ENCODE results near the gene CNN2. TPM values are rescaled to one million over a fixed set of nuclear protein-coding genes. Genes with fewer than 3 reads are reported as not detected.

The CNN2 gene
- total and polyA plus RNA-seq, 9 donors: 60.6 to 438 (median 192) TPM

- Histone ChIP-seq H3K4me1 (ENCODE audit: insufficient read depth) (peaks cover 1% of the 10 kb centered on the region), H3K27ac (no peak overlapping the region), H3K36me3 (no peaks in the 10 kb centered on the region), H3K4me3 (no peak overlapping the region), H3K27me3 (no peaks in the 10 kb centered on the region), H3K9me3 (no peaks in the 10 kb centered on the region)
- 21 to 25% (median 21%) methylated on average over 28 to 32 of the region's 32 CpGs for WGBS, 3 donors
- intact Hi-C loops (cut with DNase I): loop anchor here (2.0 to 10.0 kb wide), 4 partner anchors 58 to 206 kb away; partner anchors contain the start of genes CFD (in 2 of the 4) and ELANE (in 2 of the 4)
- no peak for DNase-seq
- TF ChIP-seq EP300 (IDR thresholded peaks at IDR 0.05) (no peak), POLR2A (IDR thresholded peaks at IDR 0.05) (no peak), CTCF (IDR thresholded peaks at IDR 0.05) (no peak)
Measured at GRCh38 chr19:980133-980998, 46.0 kb upstream of the CNN2 start.

GRCh38 chr19:982567-983170 is 43.7 kb upstream of the CNN2 start:
- Histone ChIP-seq H3K36me3 (no peaks in the 10 kb centered on the region), H3K4me1 (ENCODE audit: insufficient read depth) (peaks cover 1% of the 10 kb centered on the region), H3K27ac (peak overlapping the region in 1 of 2 donors; percentile 14), H3K9me3 (no peaks in the 10 kb centered on the region), H3K4me3 (peak overlapping the region; percentile 30), H3K27me3 (no peaks in the 10 kb centered on the region)
- WGBS, 3 donors: 0 to 1% (median 1%) methylated on average over 43 to 46 of the region's 46 CpGs
- DNase-seq: peak; percentile 61 to 86 (median 77)
- intact Hi-C loops (cut with DNase I): loop anchor here (1.0 to 10.0 kb wide), 5 partner anchors 60 to 208 kb away; partner anchors contain the start of genes CFD (in 2 of the 4) and ELANE (in 2 of the 4)
- TF ChIP-seq POLR2A (IDR thresholded peaks at IDR 0.05) (peak; percentile 19), CTCF (IDR thresholded peaks at IDR 0.05) (peak; percentile 74 to 100 (median 100)), EP300 (IDR thresholded peaks at IDR 0.05) (no peak)

DNA sequence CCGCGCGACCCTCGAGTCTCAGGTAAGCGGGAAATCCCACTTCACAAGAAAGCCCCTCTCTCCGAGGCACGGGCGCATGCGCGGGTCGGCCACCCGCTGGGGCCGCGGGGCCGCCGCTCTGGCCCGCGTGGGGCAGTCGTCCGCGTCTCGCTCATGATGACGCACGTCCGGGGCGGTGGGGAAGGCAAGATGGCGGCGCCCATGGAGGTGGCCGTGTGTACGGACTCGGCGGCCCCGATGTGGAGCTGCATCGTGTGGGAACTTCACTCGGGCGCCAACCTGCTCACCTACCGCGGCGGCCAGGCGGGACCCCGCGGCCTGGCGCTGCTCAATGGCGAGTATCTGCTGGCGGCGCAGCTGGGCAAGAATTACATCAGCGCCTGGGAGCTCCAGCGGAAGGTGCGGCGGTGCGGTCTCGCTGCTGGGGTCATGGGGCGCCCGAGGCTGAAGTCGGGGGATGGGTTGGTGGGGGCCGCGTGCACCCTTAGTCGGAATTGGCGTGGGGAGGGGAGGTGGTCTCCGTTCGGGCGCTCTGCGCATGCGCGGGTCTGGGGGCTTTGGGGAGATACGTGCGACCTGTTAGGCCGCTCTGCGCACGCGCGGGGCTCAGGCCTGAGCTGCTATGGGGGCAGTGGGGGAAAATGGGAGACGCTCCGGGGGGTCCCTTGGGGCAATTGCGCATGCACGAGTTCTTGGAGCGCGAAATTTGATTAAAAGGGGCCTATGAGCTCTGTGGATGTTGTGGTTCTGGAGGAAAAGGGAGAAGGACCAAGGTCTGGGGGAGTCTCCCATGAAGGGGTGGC is 42.0 kb upstream of the CNN2 start, which contains the start of gene WDR18:
WDR18 (plus strand) TSS at position 181 of the 803 bp plus-strand sequence; CDS start at position 190, 9 bp downstream.
- H3K36me3 ChIP-seq: no peaks in the 10 kb centered on the region
- peak within 1 kb of the TSS; percentile 13 to 80 for H3K27ac ChIP-seq
- H3K9me3 ChIP-seq: no peaks in the 10 kb centered on the region
- 0 to 1% (median 0%) methylated on average over 24 to 78 of the region's 78 CpGs for WGBS, 3 donors
- intact Hi-C loops (cut with DNase I): loop anchor here (2.0 to 10.0 kb wide), 4 partner anchors 60 to 210 kb away; partner anchors contain the start of genes CFD (in 2 of the 4) and ELANE (in 2 of the 4)
- peak within 1 kb of the TSS; percentile 94 for H3K4me3 ChIP-seq
- peaks cover 1% of the 10 kb centered on the region for H3K4me1 ChIP-seq (ENCODE audit: insufficient read depth)
- no peaks in the 10 kb centered on the region for H3K27me3 ChIP-seq
- DNase-seq: peak; percentile 94 to 95 (median 94)
- TF ChIP-seq CTCF (IDR thresholded peaks at IDR 0.05) (peak; percentile 26 to 70 (median 61)), EP300 (IDR thresholded peaks at IDR 0.05) (no peak), POLR2A (IDR thresholded peaks at IDR 0.05) (peak; percentile 57)

Measured in ovary (tissue), 9 donors.